Glomerular visceral epithelial cell (primary cell): Measurements from ENCODE around the gene ELP4.
"Not testable (repeated sequence)": the region's sequence is repeated elsewhere in the genome, so short reads cannot be mapped to it uniquely, and the experiment has no call there.

Source experiments
- DNase-seq: peaks from one replicate; pipeline ENCODE4 v3.0.0-alpha.2; 2016; ENCODE audit errors: extremely low spot score

Gene ELP4

DNA sequence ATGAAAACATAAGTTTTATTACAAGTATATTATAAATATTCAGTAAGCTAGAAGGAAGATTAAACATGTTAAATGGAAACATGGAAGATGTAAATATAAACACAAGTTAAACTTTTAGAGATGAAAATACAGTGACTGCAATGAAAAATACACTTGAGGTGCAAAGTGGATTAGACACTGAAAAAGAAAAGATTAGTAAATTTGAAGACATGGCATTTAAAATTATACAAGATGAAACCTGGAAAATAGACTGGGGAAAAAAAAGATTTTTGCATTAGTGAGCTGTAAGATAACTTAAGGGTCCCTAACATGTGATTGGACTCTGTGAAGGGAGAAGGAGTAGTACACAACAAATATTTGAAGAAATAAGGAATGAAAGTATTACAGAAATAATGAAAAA, 33.3 kb downstream of the ELP4 start:
- no peak for DNase-seq

DNA sequence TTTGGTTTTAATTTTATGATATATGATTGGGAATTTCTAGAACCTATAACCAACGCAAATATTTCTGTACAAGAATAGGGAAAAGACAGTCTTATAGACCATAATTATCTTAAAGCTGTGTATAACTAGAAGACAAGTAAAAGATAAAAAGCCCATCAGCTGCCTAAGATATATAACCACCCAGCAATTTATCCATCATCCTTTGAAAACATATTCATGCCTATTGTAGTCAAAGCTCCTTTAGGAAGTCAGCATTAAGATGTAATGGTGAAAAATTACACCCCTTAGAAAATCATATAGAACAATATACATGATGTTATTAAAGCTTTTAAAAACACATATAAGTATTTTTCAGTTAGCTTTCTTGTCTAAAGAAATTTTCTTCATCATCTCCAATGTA, 46.4 kb downstream of the ELP4 start:
- no peak for DNase-seq

GRCh38 chr11:31558001-31558400, 48.4 kb downstream of the ELP4 start:
- DNase-seq = no peak

DNA sequence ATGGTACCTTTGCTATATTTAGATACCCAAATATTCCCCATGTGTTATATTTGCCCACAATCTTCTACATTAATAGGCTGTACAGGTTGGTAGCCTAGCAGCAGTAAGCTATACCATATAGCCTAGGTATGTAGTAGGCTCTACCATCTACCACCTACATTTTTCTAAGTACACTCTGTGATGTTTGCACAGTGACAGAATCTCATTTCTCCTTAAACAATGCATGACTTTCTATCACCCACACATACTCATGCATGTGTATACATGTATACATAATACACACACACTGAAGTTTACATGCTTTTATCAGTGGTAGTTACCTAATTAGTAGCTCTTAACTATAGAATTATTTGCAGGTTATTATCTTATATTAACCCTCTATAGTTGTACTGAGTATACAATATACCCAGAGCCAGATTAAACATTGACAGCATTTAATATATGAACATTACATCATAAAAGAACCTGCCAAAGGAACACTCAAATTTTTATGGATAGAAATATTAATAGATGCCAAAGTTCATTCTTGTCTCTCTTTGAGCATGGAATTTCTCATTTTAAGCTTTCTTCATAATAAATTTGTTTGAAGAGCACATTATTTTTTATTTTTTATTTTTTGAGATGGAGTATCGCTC, 51.4 kb downstream of the ELP4 start:
- no peak for DNase-seq

DNA sequence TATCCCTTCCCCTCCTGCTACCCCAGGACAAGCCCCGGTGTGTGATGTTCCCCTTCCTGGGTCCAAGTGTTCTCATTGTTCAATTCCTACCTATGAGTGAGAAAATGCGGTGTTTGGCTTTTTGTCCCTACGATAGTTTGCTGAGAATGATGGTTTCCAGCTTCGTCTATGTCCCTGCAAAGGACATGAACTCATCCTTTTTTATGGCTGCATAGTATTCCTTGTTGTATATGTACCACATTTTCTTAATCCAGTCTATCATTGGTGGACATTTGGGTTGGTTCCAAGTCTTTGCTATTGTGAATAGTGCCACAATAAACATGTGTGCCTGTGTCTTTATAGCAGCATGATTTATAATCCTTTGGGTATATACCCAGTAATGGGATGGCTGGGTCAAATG, 55.0 kb downstream of the ELP4 start:
- DNase-seq = not testable (repeated sequence)

DNA sequence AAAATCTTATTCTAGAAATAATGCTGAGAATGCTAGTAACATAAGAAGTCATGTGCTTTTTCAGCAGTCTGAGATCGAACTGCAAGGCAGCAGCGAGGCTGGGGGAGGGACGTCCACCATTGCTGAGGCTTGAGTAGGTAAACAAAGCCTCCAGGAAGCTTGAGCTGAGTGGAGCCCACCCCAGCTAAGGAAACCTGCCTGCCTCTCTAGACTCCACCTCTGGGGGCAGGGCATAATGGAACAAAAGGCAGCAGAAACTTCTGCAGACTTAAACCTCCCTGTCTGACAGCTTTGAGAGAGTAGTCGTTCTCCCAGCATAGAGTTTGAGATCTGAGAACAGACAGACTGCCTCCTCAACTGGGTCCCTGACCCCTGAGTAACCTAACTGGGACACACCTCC, 64.6 kb downstream of the ELP4 start:
- DNase-seq = not testable (repeated sequence)

DNA sequence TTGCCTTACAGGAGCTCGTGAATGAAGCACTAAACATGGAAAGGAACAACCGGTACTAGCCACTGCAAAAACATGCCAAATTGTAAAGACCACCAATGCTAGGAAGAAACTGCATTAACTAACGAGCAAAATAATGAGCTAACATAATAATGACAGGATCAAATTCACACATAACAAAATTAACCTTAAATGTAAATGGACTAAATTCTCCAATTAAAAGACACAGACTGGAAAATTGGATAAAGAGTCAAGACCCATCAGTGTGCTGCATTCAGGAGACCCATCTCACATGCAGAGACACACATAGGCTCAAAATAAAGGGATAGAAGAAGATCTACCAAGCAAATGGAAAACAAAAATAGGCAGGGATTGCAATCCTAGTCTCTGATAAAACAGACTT, 66.2 kb downstream of the ELP4 start:
- DNase-seq = not testable (repeated sequence)

DNA sequence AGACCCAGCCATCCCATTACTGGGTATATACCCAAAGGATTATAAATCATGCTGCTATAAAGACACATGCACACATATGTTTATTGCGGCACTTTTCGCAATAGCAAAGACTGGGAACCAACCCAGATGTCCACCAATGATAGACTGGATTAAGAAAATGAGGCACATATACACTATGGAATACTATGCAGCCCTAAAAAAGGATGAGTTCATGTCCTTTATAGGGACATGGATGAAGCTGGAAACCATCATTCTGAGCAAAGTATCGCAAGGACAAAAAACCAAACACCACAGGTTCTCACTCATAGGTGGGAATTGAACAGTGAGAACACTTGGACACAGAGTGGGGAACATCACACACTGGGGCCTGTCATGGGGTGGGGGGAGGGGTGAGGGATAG, 69.8 kb downstream of the ELP4 start:
- DNase-seq = not testable (repeated sequence)

DNA sequence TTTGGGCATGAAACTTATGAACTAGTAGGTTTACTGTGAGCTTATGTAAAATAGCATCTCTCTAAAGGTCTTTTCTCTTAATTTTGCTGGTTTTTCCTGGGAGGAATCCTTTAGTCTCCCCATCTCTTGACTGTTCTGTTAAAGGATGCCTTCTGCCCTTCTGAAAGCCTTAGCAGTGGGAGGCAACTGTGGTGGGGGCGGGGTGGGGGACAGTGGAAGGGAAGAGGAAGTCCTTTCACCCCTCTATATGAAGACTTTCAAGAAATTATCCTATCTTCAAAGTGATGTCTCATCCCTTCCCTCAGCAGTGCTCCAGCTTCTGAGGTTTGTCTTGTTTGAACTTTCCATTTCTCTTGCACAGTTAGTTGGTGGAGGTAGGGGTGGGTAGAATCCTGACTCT, 73.1 kb downstream of the ELP4 start:
- no peak for DNase-seq

GRCh38 chr11:31598454-31598853, 88.9 kb downstream of the ELP4 start:
- DNase-seq = no peak

DNA sequence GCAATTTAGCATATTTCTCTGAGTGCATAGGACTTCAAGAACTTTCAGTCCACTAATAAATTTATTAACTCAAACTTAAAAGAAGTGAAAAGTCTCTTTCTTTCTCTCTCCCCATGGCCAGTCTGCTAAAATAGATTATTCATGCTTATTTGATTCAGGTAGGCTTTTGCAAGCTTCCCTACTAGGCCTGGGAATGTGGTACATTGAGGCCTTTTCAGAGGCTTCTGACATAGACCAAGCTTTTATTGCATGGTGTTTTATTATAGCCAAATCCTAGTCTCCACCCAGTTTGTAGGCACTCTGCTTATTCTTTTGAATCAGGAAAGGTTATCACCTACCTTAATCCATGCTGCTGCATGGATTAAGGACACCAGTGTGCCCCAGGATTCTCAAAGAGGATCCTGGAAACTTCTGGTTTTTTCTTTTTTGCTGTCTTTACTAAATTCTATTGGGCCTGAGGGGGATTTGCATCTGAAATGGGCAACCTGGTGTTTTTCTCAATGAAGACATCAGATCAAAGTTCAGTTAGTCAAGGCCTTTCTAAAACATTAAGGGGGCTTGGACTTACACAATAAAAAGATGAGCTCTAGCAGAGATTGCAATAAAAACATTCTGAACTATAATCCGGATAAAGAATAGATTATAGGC, 92.2 kb downstream of the ELP4 start:
- DNase-seq = no peak

DNA sequence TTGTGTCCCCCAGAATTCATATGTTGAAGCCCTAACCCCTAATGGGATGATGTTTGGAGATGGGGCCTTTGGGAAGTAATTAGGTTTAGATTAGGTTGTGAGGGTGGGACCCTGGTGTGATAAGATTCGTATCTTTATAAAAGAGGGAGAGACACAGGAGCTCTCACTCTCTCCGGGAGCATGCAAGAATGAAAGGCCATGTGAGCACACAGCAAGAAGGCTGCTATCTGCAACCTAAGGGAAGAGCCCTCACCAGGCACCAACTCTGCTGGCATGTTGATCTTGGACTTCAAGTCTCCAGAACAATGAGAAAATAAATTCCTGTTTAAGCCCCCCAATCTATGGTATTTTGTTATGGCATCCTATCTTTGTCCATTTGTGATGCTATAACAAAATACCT, 97.3 kb downstream of the ELP4 start:
- DNase-seq = no peak

GRCh38 chr11:31607914-31608313, 98.3 kb downstream of the ELP4 start:
- DNase-seq = no peak

DNA sequence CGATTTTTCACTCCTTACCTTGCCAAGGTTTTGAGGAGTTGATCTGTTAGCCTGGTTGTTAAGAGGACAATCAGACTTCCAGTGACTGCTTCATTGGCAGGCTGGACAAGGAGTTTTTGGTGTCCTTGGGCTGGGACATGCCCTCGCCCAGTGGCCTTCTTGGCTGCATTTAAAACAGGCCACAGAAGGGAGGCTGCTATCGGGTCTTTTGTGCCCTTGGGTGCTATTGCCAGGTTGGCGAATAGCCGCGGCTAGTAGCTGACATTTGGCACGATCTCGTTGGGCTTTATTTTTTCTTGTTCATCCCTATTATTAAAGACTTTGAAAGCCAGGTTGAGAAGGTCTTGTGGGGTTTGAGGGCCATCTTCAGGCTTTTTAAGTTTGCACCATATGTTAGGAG, 99.4 kb downstream of the ELP4 start:
- no peak for DNase-seq

- no peak for DNase-seq
Measured at GRCh38 chr11:31610544-31610943, 101.0 kb downstream of the ELP4 start.

DNA sequence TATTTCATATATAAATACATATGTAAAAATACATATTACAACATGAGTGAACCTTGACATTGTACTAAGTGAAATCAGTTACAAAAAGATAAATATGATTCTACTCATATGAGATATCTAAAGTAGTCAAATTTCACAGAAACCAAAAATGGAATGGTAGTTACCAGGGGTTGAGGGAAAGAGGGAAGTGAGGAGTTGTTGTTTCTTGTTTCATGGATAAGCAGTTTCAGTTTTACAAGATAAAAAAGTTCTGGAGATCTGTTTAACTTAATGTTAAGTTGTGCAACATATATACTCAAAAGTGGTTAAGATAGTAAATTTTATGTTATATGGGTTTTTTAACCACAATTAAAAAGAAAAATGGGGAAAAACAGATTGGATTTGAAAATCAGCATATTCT, 107.7 kb downstream of the ELP4 start:
- DNase-seq = no peak

GRCh38 chr11:31619980-31620379, 110.4 kb downstream of the ELP4 start:
- DNase-seq = no peak

- no peak for DNase-seq
Measured at GRCh38 chr11:31620434-31620833, 110.9 kb downstream of the ELP4 start.

DNA sequence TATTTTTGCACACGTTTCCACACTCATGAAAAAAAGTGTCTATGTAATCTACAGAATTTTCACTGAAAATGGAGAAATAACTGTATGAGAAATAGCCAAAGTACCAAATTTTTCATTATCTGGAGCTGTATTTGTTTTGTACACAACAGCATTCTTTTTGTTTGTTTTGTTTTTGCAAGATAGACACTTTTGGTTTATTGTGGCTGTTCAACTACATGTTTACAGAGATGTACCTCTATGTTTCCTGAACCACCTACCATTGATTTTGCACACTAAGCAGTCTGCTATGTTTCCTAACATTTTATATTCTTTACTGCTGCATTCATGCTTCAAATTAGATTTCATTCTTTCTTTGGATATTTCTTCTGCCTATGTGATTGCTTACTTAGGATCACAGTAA, 116.3 kb downstream of the ELP4 start:
- no peak for DNase-seq

DNA sequence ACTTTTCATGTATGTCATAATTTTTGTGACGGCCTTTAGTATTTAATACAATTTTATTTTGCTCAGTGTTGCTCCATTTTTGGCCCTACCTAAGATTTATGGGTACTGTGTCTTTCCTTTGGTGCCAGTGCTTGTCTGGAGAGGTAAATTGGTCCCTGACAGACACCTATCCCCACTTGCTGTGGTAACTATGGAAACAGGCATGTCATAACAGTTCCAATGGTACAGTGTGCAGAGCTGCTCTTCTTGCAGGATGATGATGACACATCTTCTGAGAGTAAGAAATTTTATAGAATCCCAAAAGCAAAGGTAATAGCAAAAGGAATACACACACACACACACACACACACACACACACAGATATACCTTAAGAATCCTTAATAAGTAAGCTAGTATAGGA, 118.5 kb downstream of the ELP4 start:
- no peak for DNase-seq

DNA sequence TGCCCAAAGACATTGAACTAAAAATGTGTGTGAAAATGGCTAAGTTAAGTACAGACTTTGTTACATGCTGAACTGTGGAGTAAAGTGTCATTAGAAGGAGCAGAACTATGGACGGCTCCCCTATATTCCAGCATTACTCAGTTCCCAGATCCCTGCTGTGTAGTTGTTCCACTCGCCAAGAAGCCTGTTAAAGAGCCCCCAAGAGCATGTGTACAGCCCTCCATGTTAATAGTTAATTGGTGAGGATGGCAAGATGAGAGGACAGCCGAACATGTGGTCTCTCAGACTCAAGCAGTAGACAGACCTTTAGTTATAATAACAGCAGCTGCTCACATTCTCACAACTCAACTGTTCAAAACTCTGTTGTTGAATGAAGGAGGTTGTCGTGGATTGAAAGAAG, 127.4 kb downstream of the ELP4 start:
- DNase-seq = no peak

- DNase-seq = no peak
Measured at GRCh38 chr11:31640611-31641010, 131.0 kb downstream of the ELP4 start.

DNA sequence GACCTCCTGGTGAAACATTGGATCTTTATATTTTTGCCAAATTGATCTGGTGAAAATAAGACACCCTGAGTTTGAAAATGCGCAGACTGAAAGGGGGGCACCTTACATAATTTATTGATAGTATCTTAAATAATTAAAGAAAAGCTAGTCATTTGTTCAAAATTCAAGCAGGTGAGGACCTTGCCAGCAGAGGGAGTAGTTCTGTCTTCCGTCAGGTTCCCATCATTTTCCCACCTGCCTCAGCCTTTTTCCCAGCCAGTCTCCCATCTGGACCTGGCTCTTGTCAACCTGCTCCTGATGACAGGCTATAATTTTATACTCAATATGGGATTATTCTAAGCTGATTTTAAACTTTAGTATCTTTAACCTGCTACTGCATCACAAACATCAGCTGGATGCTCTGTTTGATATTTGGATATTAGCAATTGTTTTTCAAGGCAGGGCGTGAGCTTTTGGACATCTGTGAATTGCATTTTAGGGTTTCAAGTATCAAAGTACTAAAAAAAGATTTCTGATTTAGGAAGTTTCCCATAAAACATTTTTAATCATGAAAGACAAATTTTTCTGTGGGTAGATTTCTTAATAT, 132.0 kb downstream of the ELP4 start:
- peak; percentile 58 for DNase-seq

GRCh38 chr11:31643857-31644256, 134.3 kb downstream of the ELP4 start:
- DNase-seq = peak; percentile 69
